ENCODE measurements around the gene IMMT. TPM values are rescaled to one million over a fixed set of nuclear protein-coding genes. Genes with fewer than 3 reads are reported as not detected.
"Not testable (repeated sequence)": the region's sequence is repeated elsewhere in the genome, so short reads cannot be mapped to it uniquely, and the experiment has no call there.

IMMT gene
- total RNA-seq, 1 donor from 2014 or later: 160 TPM

DNA sequence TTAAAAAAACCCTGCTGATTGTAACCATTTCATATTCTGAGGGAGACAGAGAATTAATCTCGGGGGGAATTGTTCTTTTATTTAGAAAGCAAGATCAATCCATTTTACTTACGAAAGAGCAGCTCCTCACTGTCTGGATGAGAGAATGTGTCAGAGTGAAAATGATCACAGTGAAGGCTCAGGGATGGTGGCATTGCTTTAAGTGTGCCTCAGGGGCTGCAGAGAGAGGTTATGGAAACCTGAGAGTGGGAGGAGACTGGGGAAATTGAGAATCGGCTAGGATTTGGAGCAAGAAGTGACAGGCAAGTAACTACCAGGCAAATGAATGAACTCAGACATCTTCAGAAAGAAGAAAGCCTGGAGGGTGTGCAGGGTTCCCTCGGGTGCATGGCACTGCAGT, 38.2 kb upstream of the IMMT start:
- no peak overlapping the region for H3K27ac Mint-ChIP-seq
- intact Hi-C loops (cut with micrococcal nuclease): no loop called here
- H3K27me3 Mint-ChIP-seq (ENCODE audit: low read depth): peaks cover 12% of the 10 kb centered on the region
- no peaks in the 10 kb centered on the region for H3K9me3 Mint-ChIP-seq
- no peak for DNase-seq (ENCODE audit: low spot score)
- peaks cover 7% of the 10 kb centered on the region for H3K4me1 Mint-ChIP-seq (ENCODE audit: low read depth)
- no peak overlapping the region for H3K4me3 Mint-ChIP-seq (ENCODE audit: low read depth)
- H3K36me3 Mint-ChIP-seq (ENCODE audit: low read depth): no peaks in the 10 kb centered on the region

DNA sequence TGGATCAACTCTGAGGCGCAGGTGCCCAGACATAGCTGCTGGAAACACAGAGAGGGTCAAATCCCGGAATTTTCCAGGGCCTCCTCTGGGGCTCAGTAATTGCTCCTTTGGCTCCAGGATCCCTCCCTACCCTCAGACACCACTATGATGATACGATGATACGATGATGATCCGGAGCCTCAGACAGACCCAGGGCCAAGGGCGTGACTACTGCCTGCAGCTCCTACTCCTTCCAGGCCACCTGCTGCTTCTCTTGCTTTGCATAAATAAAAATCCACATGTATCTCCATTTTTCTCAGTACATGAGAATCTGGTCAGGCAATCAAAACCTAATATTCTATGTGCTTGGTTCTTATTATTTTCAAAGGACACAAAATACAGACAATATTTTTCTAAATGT, 37.6 kb upstream of the IMMT start:
- intact Hi-C loops (cut with micrococcal nuclease): no loop called here
- Mint-ChIP-seq H3K4me3 (ENCODE audit: low read depth) (no peak overlapping the region), H3K27ac (no peak overlapping the region), H3K4me1 (ENCODE audit: low read depth) (peaks cover 5% of the 10 kb centered on the region), H3K27me3 (ENCODE audit: low read depth) (peaks cover 12% of the 10 kb centered on the region), H3K9me3 (no peaks in the 10 kb centered on the region), H3K36me3 (ENCODE audit: low read depth) (no peaks in the 10 kb centered on the region)
- DNase-seq (ENCODE audit: low spot score): no peak

- no peak overlapping the region for H3K4me3 Mint-ChIP-seq (ENCODE audit: low read depth)
- H3K9me3 Mint-ChIP-seq: no peaks in the 10 kb centered on the region
- no peak for DNase-seq (ENCODE audit: low spot score)
- intact Hi-C loops (cut with micrococcal nuclease): no loop called here
- H3K27ac Mint-ChIP-seq: no peak overlapping the region
- peaks cover 12% of the 10 kb centered on the region for H3K27me3 Mint-ChIP-seq (ENCODE audit: low read depth)
- no peaks in the 10 kb centered on the region for H3K36me3 Mint-ChIP-seq (ENCODE audit: low read depth)
- H3K4me1 Mint-ChIP-seq (ENCODE audit: low read depth): peaks cover 4% of the 10 kb centered on the region
Observed at GRCh38 chr2:86232373-86232784, 37.1 kb upstream of the IMMT start.

DNA sequence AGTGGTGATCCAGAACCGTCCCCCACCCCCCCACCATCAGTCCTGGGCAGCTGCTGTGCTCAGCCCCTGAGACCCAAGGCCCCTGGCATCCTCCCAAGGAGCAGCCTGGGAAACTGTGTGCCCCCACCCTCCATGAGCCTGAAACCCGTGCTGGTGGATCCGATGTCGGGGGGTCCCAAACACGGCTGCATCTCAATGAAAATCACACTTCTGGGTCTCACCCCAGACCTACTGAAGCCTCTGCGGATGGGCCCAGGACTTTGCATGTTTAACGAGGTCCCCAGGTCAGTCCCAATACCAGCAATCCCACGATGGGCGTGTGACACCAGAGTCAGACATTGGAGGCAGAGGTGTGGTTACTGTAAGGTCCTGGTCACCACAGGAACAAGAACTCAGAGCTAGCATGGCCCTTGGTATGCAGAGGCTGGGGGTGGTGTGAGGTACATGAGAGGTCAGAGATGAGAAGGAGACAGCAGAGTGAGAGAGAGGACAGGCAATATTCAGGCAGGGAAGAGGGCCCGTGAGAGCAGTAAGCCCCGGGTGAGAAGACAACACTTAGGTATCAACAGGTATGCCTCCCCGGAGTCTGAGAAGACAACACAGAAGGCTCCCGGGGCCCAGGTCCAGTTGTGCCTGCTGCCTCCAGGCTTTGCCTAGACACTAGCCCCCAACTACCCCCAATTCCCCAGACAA, 36.6 kb upstream of the IMMT start:
- H3K4me1 Mint-ChIP-seq (ENCODE audit: low read depth): no peaks in the 10 kb centered on the region
- no peaks in the 10 kb centered on the region for H3K36me3 Mint-ChIP-seq (ENCODE audit: low read depth)
- peaks cover 10% of the 10 kb centered on the region for H3K27me3 Mint-ChIP-seq (ENCODE audit: low read depth)
- H3K27ac Mint-ChIP-seq: no peak overlapping the region
- DNase-seq (ENCODE audit: low spot score): no peak
- no peak overlapping the region for H3K4me3 Mint-ChIP-seq (ENCODE audit: low read depth)
- no peaks in the 10 kb centered on the region for H3K9me3 Mint-ChIP-seq
- intact Hi-C loops (cut with micrococcal nuclease): no loop called here

DNA sequence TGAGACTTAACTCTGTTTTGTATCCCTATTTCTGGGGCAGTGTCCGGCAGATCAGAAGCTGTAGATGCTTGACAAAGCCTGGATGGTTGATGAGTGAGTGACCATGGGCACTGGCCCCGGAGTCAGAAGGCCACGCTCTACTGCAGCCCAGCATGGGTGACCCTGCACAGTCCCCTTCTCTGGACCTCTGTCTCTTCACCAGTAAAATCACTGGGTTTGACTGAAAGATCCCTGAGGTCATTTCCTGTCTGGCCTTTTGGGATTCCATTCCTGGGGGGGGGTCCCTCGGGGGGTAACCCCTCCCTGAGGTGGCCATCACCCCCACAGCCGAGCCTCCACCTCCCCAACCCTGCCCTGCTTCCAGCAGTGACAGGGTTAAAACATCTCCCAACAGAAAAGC, 35.7 kb upstream of the IMMT start:
- intact Hi-C loops (cut with micrococcal nuclease): no loop called here
- DNase-seq (ENCODE audit: low spot score): no peak
- Mint-ChIP-seq H3K27ac (no peak overlapping the region), H3K27me3 (ENCODE audit: low read depth) (peaks cover 8% of the 10 kb centered on the region), H3K4me3 (ENCODE audit: low read depth) (no peak overlapping the region), H3K9me3 (no peaks in the 10 kb centered on the region), H3K36me3 (ENCODE audit: low read depth) (no peaks in the 10 kb centered on the region), H3K4me1 (ENCODE audit: low read depth) (no peaks in the 10 kb centered on the region)

GRCh38 chr2:86229221-86229620, 34.0 kb upstream of the IMMT start:
- no peak for DNase-seq (ENCODE audit: low spot score)
- H3K27me3 Mint-ChIP-seq (ENCODE audit: low read depth): peaks cover 5% of the 10 kb centered on the region
- no peak overlapping the region for H3K4me3 Mint-ChIP-seq (ENCODE audit: low read depth)
- no peaks in the 10 kb centered on the region for H3K36me3 Mint-ChIP-seq (ENCODE audit: low read depth)
- peaks cover 9% of the 10 kb centered on the region for H3K4me1 Mint-ChIP-seq (ENCODE audit: low read depth)
- no peak overlapping the region for H3K27ac Mint-ChIP-seq
- H3K9me3 Mint-ChIP-seq: no peaks in the 10 kb centered on the region
- intact Hi-C loops (cut with micrococcal nuclease): no loop called here

GRCh38 chr2:86228574-86228973, 33.3 kb upstream of the IMMT start:
- H3K36me3 Mint-ChIP-seq (ENCODE audit: low read depth); H3K27me3 Mint-ChIP-seq (ENCODE audit: low read depth); H3K4me3 Mint-ChIP-seq (ENCODE audit: low read depth); H3K9me3 Mint-ChIP-seq; intact Hi-C loops (cut with micrococcal nuclease); H3K27ac Mint-ChIP-seq; DNase-seq (ENCODE audit: low spot score): not testable (repeated sequence)
- H3K4me1 Mint-ChIP-seq (ENCODE audit: low read depth): peaks cover 11% of the 10 kb centered on the region

DNA sequence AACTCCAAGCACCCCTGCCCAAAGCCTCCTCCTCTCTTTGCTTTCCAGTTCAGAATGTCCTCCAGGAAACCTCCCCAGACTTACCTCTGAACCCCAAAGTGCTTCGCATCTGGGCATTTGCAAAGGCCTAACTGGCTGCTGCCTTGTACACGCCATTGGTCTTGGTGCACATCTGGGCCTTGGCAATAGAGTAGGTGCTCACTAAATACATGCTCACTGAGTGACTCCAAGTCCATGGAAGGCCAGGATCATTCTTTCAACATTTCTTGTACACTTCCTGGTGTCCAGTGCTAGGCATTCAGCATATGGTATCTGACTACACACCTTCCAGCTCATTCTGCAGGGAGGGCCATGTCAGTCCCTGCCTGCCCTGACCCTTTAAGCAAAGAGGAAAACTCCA, 32.4 kb upstream of the IMMT start:
- no peak for DNase-seq (ENCODE audit: low spot score)
- Mint-ChIP-seq H3K27ac (no peak overlapping the region), H3K36me3 (ENCODE audit: low read depth) (no peaks in the 10 kb centered on the region), H3K27me3 (ENCODE audit: low read depth) (no peaks in the 10 kb centered on the region), H3K4me3 (ENCODE audit: low read depth) (no peak overlapping the region), H3K9me3 (no peaks in the 10 kb centered on the region), H3K4me1 (ENCODE audit: low read depth) (peaks cover 11% of the 10 kb centered on the region)
- intact Hi-C loops (cut with micrococcal nuclease): no loop called here

DNA sequence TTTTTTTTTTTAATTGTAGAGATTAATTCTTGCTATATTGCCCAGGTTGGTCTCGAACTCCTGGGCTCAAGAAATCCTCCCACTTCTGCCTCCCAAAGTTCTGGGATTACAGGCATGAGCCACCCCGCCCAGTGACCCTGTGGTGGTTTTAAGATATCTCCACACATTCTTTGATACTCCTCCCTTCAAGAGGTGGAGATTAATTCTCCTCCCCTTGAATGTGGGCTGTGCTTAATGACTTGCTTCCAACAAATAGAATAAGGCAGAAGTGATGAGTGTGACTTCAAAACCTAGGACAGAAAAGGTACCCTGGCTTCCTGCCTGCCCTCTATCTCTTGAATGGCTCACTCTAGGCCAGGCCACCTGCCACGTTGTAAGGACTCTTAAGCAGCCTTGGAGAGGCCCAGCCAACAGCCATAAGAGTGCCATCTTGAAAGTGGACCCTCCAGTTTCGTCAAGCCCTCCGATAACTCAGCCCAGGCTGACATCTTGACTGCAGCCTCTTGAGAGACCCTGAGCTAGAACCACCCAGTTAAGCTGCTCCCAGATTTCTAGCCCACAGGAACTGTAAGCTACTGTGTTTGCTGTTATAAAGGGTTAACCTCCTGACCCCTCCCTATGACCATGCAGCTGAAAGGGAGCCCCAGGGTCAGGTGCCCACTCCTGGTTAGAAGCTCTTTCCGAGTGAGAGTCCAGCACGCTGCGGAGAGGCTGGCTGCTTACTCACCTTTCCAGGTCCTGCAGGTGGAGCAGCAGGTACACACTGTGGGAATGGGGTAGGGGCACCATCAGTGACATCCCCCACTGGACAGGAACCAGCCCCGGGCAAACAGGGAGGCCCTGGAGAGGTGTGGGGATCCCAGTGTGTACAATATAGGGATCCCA, 31.6 kb upstream of the IMMT start:
- Mint-ChIP-seq H3K9me3 (no peaks in the 10 kb centered on the region), H3K4me1 (ENCODE audit: low read depth) (peaks cover 11% of the 10 kb centered on the region), H3K36me3 (ENCODE audit: low read depth) (no peaks in the 10 kb centered on the region), H3K27ac (no peak overlapping the region), H3K27me3 (ENCODE audit: low read depth) (no peaks in the 10 kb centered on the region), H3K4me3 (ENCODE audit: low read depth) (no peak overlapping the region)
- intact Hi-C loops (cut with micrococcal nuclease): no loop called here
- no peak for DNase-seq (ENCODE audit: low spot score)

DNA sequence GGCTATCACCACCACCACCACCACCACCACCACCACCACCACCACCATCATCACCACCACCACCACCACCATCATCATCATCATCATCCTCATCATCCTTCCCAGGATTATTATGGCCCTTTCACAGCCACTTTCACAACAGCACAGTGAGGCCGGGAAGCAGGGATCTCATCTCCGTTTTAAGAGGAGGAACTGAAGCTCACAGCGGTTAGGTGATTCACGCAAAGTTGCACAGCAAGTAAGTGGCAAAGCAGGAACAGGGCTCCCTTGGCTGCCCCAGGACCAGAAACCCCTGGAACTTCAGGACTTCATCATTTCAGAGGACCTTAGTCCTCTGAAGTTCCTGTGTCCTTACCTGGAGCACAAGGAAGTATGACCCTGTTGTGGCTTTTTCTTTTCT, 30.8 kb upstream of the IMMT start:
- intact Hi-C loops (cut with micrococcal nuclease): no loop called here
- Mint-ChIP-seq H3K4me1 (ENCODE audit: low read depth) (peaks cover 11% of the 10 kb centered on the region), H3K4me3 (ENCODE audit: low read depth) (no peak overlapping the region), H3K27me3 (ENCODE audit: low read depth) (no peaks in the 10 kb centered on the region), H3K27ac (peak overlapping the region; percentile 30), H3K9me3 (no peaks in the 10 kb centered on the region), H3K36me3 (ENCODE audit: low read depth) (no peaks in the 10 kb centered on the region)
- DNase-seq (ENCODE audit: low spot score): no peak

DNA sequence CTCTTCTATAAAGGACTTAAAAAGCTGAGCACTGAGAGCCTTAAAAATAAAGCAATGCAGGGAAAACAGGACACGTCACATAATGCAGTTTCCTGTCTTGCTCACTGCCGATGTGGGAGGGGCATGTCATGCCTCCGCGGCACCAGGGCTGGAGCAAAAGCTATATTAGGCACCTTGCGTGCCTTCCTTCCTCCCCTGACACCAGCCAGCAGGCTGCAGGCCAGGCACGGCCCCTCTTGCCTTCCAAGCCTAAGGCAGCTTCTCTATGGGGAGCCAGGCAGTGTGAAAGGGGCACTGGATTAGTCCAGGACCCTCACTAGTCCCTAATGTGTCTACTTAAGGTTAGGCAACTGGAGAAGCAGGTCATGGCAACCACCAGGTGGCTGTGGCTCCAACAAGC, 30.3 kb upstream of the IMMT start:
- H3K4me1 Mint-ChIP-seq (ENCODE audit: low read depth): peaks cover 13% of the 10 kb centered on the region
- DNase-seq (ENCODE audit: low spot score): peak; percentile 57

DNA sequence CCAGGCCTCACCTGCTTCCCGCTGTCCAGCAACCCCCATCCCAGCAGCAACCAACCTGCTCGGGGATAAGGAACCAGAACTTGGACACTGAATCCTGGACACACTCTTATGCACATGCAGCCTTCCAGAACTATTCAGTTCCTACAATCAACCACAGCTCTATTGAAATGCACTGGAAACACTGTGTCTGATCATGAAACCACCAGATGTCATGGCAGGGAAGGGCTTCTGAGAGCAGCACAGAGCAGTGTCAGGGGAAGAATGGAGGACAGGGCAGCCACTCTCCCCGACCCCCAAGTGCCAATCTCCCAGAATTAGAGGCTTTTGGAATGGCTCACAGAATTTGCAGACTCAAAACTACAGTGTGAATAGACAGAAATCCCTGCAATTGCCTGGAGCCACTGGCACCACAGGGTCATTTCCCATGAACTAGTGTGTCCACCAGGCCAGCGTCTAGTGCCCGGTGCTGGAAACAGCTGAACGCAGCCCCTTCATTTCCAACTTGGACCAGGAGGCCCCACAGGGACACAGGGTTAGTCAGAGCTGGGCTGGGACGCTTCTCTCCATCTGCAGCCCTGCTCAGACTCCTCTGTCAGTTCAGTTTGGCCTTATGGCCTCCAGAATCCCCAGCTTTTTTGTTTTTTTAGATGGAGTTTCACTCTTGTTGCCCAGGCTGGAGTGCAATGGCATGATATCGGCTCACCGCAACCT, 29.5 kb upstream of the IMMT start:
- Mint-ChIP-seq H3K27me3 (ENCODE audit: low read depth) (no peaks in the 10 kb centered on the region), H3K9me3 (no peaks in the 10 kb centered on the region), H3K36me3 (ENCODE audit: low read depth) (no peaks in the 10 kb centered on the region), H3K27ac (peak overlapping the region; percentile 89), H3K4me3 (ENCODE audit: low read depth) (no peak overlapping the region), H3K4me1 (ENCODE audit: low read depth) (peaks cover 13% of the 10 kb centered on the region)
- DNase-seq (ENCODE audit: low spot score): no peak
- intact Hi-C loops (cut with micrococcal nuclease): loop anchor here (5.0 kb wide), 1 partner anchor 143 kb away; no protein-coding TSS in a partner anchor

More for the DNA sequence above, 30.3 kb upstream of the IMMT start:
- Mint-ChIP-seq H3K9me3 (no peaks in the 10 kb centered on the region), H3K27ac (peak overlapping the region; percentile 89), H3K36me3 (ENCODE audit: low read depth) (no peaks in the 10 kb centered on the region), H3K4me3 (ENCODE audit: low read depth) (no peak overlapping the region), H3K27me3 (ENCODE audit: low read depth) (no peaks in the 10 kb centered on the region)
- intact Hi-C loops (cut with micrococcal nuclease): no loop called here
